ENCODE measurements around the gene EXOG. TPM values are rescaled to one million over a fixed set of nuclear protein-coding genes. Genes with fewer than 3 reads are reported as not detected.
A peak's percentile ranks its signal among the peaks of the same experiment; 100 is the strongest.

Gene EXOG
- total RNA-seq, 4 donors from 2014 or later: 6.2 to 22.8 (median 13.8) TPM

- no peak overlapping the region for H3K4me3 ChIP-seq
- H3K9me3 ChIP-seq: no peaks in the 10 kb centered on the region
- peak; percentile 51 to 58 for DNase-seq
- H3K27me3 ChIP-seq: no peaks in the 10 kb centered on the region
- TF ChIP-seq POLR2A (IDR thresholded peaks at IDR 0.05) (no peak), CTCF (IDR thresholded peaks at IDR 0.05) (no peak)
- H3K27ac ChIP-seq: peak overlapping the region; percentile 42 to 55
- H3K36me3 ChIP-seq: no peaks in the 10 kb centered on the region
- intact Hi-C loops (cut with DNase I; ENCODE audit: low total_unique reads): no loop called here
- H3K4me1 ChIP-seq: peaks cover 0 to 22% of the 10 kb centered on the region in 2 donors
Measured at GRCh38 chr3:38458796-38459498, 37.2 kb upstream of the EXOG start.

- Histone ChIP-seq H3K4me1 (peaks cover 0 to 22% of the 10 kb centered on the region in 2 donors), H3K36me3 (no peaks in the 10 kb centered on the region), H3K27ac (peak overlapping the region; percentile 42 to 55), H3K27me3 (no peaks in the 10 kb centered on the region), H3K4me3 (no peak overlapping the region), H3K9me3 (no peaks in the 10 kb centered on the region)
- TF ChIP-seq POLR2A (IDR thresholded peaks at IDR 0.05) (peak in 1 of 2 donors; percentile 10), CTCF (IDR thresholded peaks at IDR 0.05) (no peak)
- intact Hi-C loops (cut with DNase I; ENCODE audit: low total_unique reads): no loop called here
- DNase-seq: no peak
Measured at GRCh38 chr3:38459499-38460048, 36.6 kb upstream of the EXOG start.

GRCh38 chr3:38460377-38461270, 35.5 kb upstream of the EXOG start:
- intact Hi-C loops (cut with DNase I; ENCODE audit: low total_unique reads): no loop called here

GRCh38 chr3:38465588-38466154, 30.5 kb upstream of the EXOG start:
- Histone ChIP-seq H3K27ac (no peak overlapping the region), H3K4me1 (no peaks in the 10 kb centered on the region), H3K27me3 (no peaks in the 10 kb centered on the region), H3K9me3 (peaks cover 0 to 9% of the 10 kb centered on the region in 2 donors), H3K4me3 (no peak overlapping the region), H3K36me3 (no peaks in the 10 kb centered on the region)
- no peak for DNase-seq
- TF ChIP-seq CTCF (IDR thresholded peaks at IDR 0.05) (no peak), POLR2A (IDR thresholded peaks at IDR 0.05) (no peak)
- intact Hi-C loops (cut with DNase I; ENCODE audit: low total_unique reads): no loop called here

More at GRCh38 chr3:38460377-38461270, 35.5 kb upstream of the EXOG start:
- TF ChIP-seq POLR2A (IDR thresholded peaks at IDR 0.05) (no peak), CTCF (IDR thresholded peaks at IDR 0.05) (no peak)
- H3K9me3 ChIP-seq: no peaks in the 10 kb centered on the region
- no peaks in the 10 kb centered on the region for H3K36me3 ChIP-seq
- H3K27me3 ChIP-seq: no peaks in the 10 kb centered on the region
- DNase-seq: no peak
- no peak overlapping the region for H3K4me3 ChIP-seq
- peak overlapping the region; percentile 42 to 55 for H3K27ac ChIP-seq
- peaks cover 0 to 22% of the 10 kb centered on the region in 2 donors for H3K4me1 ChIP-seq

Data from uterus (tissue), 4 donors.